Mesenchymal stem cell (in vitro differentiated cells and primary cell): Measurements from ENCODE around the gene MIER2.

Experiments
- DNase-seq: peaks from one replicate; pipeline ENCODE4 v3.0.0-alpha.2; 2013
- H2AFZ ChIP-seq: one replicate; pipeline ENCODE4 v1.6.1; 2013; ENCODE audit warnings: low read depth, mild to moderate bottlenecking, control low read depth, inconsistent platforms, low read length, moderate library complexity
- H2AK5ac ChIP-seq: 2 replicates; pipeline ENCODE4 v1.6.1; 2013; ENCODE audit warnings: low read length, moderate library complexity, mild to moderate bottlenecking, inconsistent platforms; ENCODE audit not compliant: severe bottlenecking
- H2BK120ac ChIP-seq: one replicate; pipeline ENCODE4 v1.6.1; 2013; ENCODE audit warnings: low read depth, mild to moderate bottlenecking, inconsistent platforms, low read length, moderate library complexity
- H2BK12ac ChIP-seq, 2 experiments: one replicate each; pipeline ENCODE4 v1.6.1; 2013; ENCODE audit warnings: inconsistent platforms in 2 of 2, low read length in 2 of 2, mild to moderate bottlenecking in 2 of 2, moderate library complexity in 2 of 2, control low read depth in 1 of 2
- H2BK15ac ChIP-seq: one replicate; pipeline ENCODE4 v1.6.1; 2013; ENCODE audit warnings: mild to moderate bottlenecking, low read depth, inconsistent platforms; ENCODE audit not compliant: poor library complexity, severe bottlenecking
- H2BK5ac ChIP-seq: 2 replicates; pipeline ENCODE4 v1.6.1; 2013; ENCODE audit warnings: low read depth, mild to moderate bottlenecking, low read length, control low read depth, inconsistent platforms; ENCODE audit not compliant: poor library complexity, severe bottlenecking
- H3K14ac ChIP-seq, 2 experiments: one replicate each; pipeline ENCODE4 v1.6.1; 2013; ENCODE audit warnings: inconsistent platforms in 2 of 2, low read length in 2 of 2, control low read depth in 1 of 2, mild to moderate bottlenecking in 1 of 2, moderate library complexity in 1 of 2
- H3K18ac ChIP-seq, 2 experiments: one replicate each; pipeline ENCODE4 v1.6.1; 2013; ENCODE audit warnings: inconsistent platforms in 2 of 2, low read length in 2 of 2, control low read depth in 1 of 2, low read depth in 1 of 2, mild to moderate bottlenecking in 1 of 2
- H3K23ac ChIP-seq, 2 experiments: one replicate each; pipeline ENCODE4 v1.6.1; 2013; ENCODE audit warnings: inconsistent platforms in 2 of 2, low read length in 2 of 2, mild to moderate bottlenecking in 2 of 2, moderate library complexity in 2 of 2, control low read depth in 1 of 2
- H3K27ac ChIP-seq: 2 replicates; pipeline ENCODE4 v1.5.1; 2013; ENCODE audit warnings: mild to moderate bottlenecking, moderate library complexity, low read length, control low read depth, inconsistent platforms; ENCODE audit not compliant: poor library complexity, severe bottlenecking
- H3K27me3 ChIP-seq, 2 experiments: 2 replicates each; pipeline versions ENCODE4 v1.6.1 to v1.7.0; 2013; ENCODE audit warnings: low read length in 2 of 2, mild to moderate bottlenecking in 2 of 2, moderate library complexity in 2 of 2, control low read depth in 1 of 2, inconsistent platforms in 1 of 2; ENCODE audit not compliant: control insufficient read depth in 1 of 2, insufficient read depth in 1 of 2
- H3K36me3 ChIP-seq, 2 experiments: 2 replicates each; pipeline versions ENCODE4 v1.6.1 to v1.7.0; 2013; ENCODE audit warnings: low read length in 2 of 2, control low read depth in 1 of 2, inconsistent platforms in 1 of 2, low read depth in 1 of 2, mild to moderate bottlenecking in 1 of 2; ENCODE audit not compliant: insufficient read depth in 2 of 2, control insufficient read depth in 1 of 2
- H3K4ac ChIP-seq, 2 experiments: one replicate each; pipeline ENCODE4 v1.6.1; 2013; ENCODE audit warnings: inconsistent platforms in 2 of 2, low read length in 2 of 2, mild to moderate bottlenecking in 2 of 2, moderate library complexity in 2 of 2, control low read depth in 1 of 2, low read depth in 1 of 2
- H3K4me1 ChIP-seq: 2 replicates; pipeline ENCODE4 v1.6.1; 2013; ENCODE audit warnings: low read depth, low read length, control low read depth; ENCODE audit not compliant: control insufficient read depth, insufficient read depth
- H3K4me2 ChIP-seq: 2 replicates; pipeline ENCODE4 v1.6.1; 2013; ENCODE audit warnings: low read length, mild to moderate bottlenecking, inconsistent platforms; ENCODE audit not compliant: poor library complexity, severe bottlenecking
- H3K4me3 ChIP-seq, 2 experiments: 2 replicates each; pipeline versions ENCODE4 v1.5.1 to v1.7.0; 2013; ENCODE audit warnings: low read length in 2 of 2, mild to moderate bottlenecking in 2 of 2, control low read depth in 1 of 2, low read depth in 1 of 2; ENCODE audit not compliant: insufficient read depth in 1 of 2
- H3K79me1 ChIP-seq: replicated peaks from 2 replicates; pipeline ENCODE4 v1.6.1; 2013; ENCODE audit warnings: mild to moderate bottlenecking, control low read depth, low read length, inconsistent platforms; ENCODE audit not compliant: poor library complexity, severe bottlenecking
- H3K9ac ChIP-seq: 2 replicates; pipeline ENCODE4 v1.7.0; 2013; ENCODE audit warnings: mild to moderate bottlenecking, low read length, moderate library complexity
- H3K9me3 ChIP-seq: 2 replicates; pipeline ENCODE4 v1.7.0; 2013; ENCODE audit warnings: mild to moderate bottlenecking, low read length; ENCODE audit not compliant: control insufficient read depth
- H4K8ac ChIP-seq: one replicate; pipeline ENCODE4 v1.6.1; 2013; ENCODE audit warnings: inconsistent platforms, mild to moderate bottlenecking, low read length, moderate library complexity
- H4K91ac ChIP-seq: one replicate; pipeline ENCODE4 v1.6.1; 2013; ENCODE audit warnings: mild to moderate bottlenecking, low read length, inconsistent platforms
- WGBS: methylation state at CpG from one replicate; pipeline ENCODE4 v1.1.7; 2013; ENCODE audit warnings: mixed read lengths; 5-methylcytosine and 5-hydroxymethylcytosine counted together

MIER2 gene

GRCh38 chr19:306151-306900 is 38.3 kb downstream of the MIER2 start:
- no peaks in the 10 kb centered on the region for H3K4me1 ChIP-seq
- 98% methylated on average over 48 of the region's 50 CpGs for WGBS
- H2AFZ ChIP-seq: no peak overlapping the region

GRCh38 chr19:305240-306150 is 39.1 kb downstream of the MIER2 start:
- no peak overlapping the region for H3K23ac ChIP-seq
- no peak overlapping the region for H2AK5ac ChIP-seq
- no peak overlapping the region for H2BK12ac ChIP-seq
- H2AFZ ChIP-seq: no peak overlapping the region
- H3K27ac ChIP-seq: no peak overlapping the region
- DNase-seq: no peak
- no peak overlapping the region for H3K9ac ChIP-seq
- no peak overlapping the region for H3K4me2 ChIP-seq
- H3K14ac ChIP-seq: no peak overlapping the region
- no peaks in the 10 kb centered on the region for H3K9me3 ChIP-seq
- H2BK15ac ChIP-seq: no peak overlapping the region
- no peaks in the 10 kb centered on the region for H3K4me1 ChIP-seq
- peaks cover 36% of the 10 kb centered on the region for H3K79me1 ChIP-seq
- H4K8ac ChIP-seq: no peak overlapping the region
- no peak overlapping the region for H4K91ac ChIP-seq
- no peaks in the 10 kb centered on the region for H3K27me3 ChIP-seq
- H2BK5ac ChIP-seq: no peak overlapping the region
- H3K18ac ChIP-seq: no peak overlapping the region
- peaks cover 49 to 61% of the 10 kb centered on the region in 2 experiments for H3K36me3 ChIP-seq
- H2BK120ac ChIP-seq: no peak overlapping the region
- no peak overlapping the region for H3K4me3 ChIP-seq
- 97% methylated on average over 42 of the region's 43 CpGs for WGBS
- H3K4ac ChIP-seq: no peak overlapping the region

More at GRCh38 chr19:306151-306900, 38.3 kb downstream of the MIER2 start:
- Histone ChIP-seq H2BK120ac (no peak overlapping the region), H3K4me2 (no peak overlapping the region), H3K18ac (no peak overlapping the region), H3K27ac (no peak overlapping the region), H2BK5ac (no peak overlapping the region), H4K8ac (no peak overlapping the region), H3K4ac (no peak overlapping the region), H3K9ac (no peak overlapping the region), H3K4me3 (no peak overlapping the region), H3K27me3 (no peaks in the 10 kb centered on the region), H3K14ac (no peak overlapping the region), H2BK15ac (no peak overlapping the region), H2BK12ac (no peak overlapping the region), H3K79me1 (peaks cover 44% of the 10 kb centered on the region), H3K9me3 (no peaks in the 10 kb centered on the region), H3K23ac (no peak overlapping the region), H3K36me3 (peaks cover 57 to 69% of the 10 kb centered on the region in 2 experiments), H4K91ac (no peak overlapping the region), H2AK5ac (no peak overlapping the region)
- DNase-seq: no peak

- Histone ChIP-seq H3K4me1 (peaks cover 16% of the 10 kb centered on the region), H3K18ac (no peak overlapping the region), H3K9me3 (no peaks in the 10 kb centered on the region), H3K9ac (no peak overlapping the region), H3K27ac (no peak overlapping the region), H2BK5ac (no peak overlapping the region), H2BK120ac (no peak overlapping the region), H3K23ac (no peak overlapping the region), H2BK12ac (no peak overlapping the region), H4K8ac (peak overlapping the region; percentile 6), H2AK5ac (no peak overlapping the region), H4K91ac (no peak overlapping the region), H3K4ac (no peak overlapping the region), H2AFZ (no peak overlapping the region), H2BK15ac (no peak overlapping the region), H3K27me3 (peaks cover 18 to 44% of the 10 kb centered on the region in 2 experiments), H3K4me2 (no peak overlapping the region), H3K4me3 (no peak overlapping the region), H3K79me1 (no peaks in the 10 kb centered on the region), H3K14ac (no peak overlapping the region), H3K36me3 (peaks cover 0 to 2% of the 10 kb centered on the region in 2 experiments)
- WGBS: 95% methylated on average over 22 of the region's 22 CpGs
- DNase-seq: no peak
Observed at GRCh38 chr19:296476-297225, 47.9 kb downstream of the MIER2 start.
